ENCODE measurements around the gene PTGDS. TPM values are rescaled to one million over a fixed set of nuclear protein-coding genes. Genes with fewer than 3 reads are reported as not detected.

Gene PTGDS
- total RNA-seq, 1 experiment from 2014 or later, result 2.2 TPM

DNA sequence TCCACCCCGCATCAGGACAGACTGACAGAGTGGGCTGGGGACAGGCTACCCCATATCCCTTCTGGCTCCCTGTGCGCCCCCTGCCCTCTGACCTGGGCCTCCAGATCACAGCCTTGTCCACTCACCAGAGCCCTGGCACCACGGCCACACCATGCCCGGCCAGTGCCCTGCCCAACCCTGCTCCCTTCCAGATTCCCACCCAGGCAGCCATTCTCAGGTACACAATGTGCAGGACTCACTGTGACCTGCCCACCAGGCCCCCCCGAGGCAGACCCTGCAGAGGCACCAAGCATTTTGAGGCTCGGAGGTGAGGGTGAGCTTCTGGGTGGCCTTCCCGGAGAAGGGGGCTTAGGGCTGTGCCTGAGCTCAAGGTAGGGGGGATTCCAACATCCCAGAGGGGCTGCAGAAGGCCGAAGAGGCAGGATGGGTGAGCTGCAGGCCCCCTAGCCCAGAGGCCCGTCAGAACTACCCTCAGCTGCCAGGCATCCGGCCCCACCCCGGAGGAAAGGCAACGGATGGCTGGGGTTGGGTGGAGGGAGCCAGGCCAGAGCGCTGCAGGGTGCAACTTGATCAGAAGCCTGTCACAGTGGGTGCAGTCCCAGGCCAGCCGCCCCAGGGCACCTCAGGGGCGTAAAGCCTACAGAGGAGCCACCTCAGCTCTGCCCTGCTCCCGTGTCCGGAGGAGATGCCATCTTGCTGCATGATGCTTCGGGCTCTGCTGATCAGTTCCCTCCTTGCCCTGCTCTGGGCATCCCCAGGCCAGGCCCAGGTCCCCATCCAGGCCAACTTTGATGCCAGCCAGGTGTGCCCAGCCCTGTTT, 5.1 kb downstream of the PTGDS start, which contains the start of gene LCNL1 (continued):
- TF ChIP-seq, protein P1, sequence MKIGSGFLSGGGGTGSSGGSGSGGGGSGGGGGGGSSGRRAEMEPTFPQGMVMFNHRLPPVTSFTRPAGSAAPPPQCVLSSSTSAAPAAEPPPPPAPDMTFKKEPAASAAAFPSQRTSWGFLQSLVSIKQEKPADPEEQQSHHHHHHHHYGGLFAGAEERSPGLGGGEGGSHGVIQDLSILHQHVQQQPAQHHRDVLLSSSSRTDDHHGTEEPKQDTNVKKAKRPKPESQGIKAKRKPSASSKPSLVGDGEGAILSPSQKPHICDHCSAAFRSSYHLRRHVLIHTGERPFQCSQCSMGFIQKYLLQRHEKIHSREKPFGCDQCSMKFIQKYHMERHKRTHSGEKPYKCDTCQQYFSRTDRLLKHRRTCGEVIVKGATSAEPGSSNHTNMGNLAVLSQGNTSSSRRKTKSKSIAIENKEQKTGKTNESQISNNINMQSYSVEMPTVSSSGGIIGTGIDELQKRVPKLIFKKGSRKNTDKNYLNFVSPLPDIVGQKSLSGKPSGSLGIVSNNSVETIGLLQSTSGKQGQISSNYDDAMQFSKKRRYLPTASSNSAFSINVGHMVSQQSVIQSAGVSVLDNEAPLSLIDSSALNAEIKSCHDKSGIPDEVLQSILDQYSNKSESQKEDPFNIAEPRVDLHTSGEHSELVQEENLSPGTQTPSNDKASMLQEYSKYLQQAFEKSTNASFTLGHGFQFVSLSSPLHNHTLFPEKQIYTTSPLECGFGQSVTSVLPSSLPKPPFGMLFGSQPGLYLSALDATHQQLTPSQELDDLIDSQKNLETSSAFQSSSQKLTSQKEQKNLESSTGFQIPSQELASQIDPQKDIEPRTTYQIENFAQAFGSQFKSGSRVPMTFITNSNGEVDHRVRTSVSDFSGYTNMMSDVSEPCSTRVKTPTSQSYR (CRISPR knock-in tag; IDR thresholded peaks at IDR 0.05), result no peak
- TF ChIP-seq CBFB (CRISPR knock-in tag; IDR thresholded peaks at IDR 0.05; ENCODE audit: low read depth) (no peak), GABPB1 (CRISPR knock-in tag; IDR thresholded peaks at IDR 0.05) (no peak), ETV6 (CRISPR knock-in tag; IDR thresholded peaks at IDR 0.05) (no peak), SOX15 (CRISPR knock-in tag; IDR thresholded peaks at IDR 0.05) (no peak), SMAD4 (CRISPR knock-in tag; IDR thresholded peaks at IDR 0.05) (no peak)
- TF ChIP-seq, protein P2, sequence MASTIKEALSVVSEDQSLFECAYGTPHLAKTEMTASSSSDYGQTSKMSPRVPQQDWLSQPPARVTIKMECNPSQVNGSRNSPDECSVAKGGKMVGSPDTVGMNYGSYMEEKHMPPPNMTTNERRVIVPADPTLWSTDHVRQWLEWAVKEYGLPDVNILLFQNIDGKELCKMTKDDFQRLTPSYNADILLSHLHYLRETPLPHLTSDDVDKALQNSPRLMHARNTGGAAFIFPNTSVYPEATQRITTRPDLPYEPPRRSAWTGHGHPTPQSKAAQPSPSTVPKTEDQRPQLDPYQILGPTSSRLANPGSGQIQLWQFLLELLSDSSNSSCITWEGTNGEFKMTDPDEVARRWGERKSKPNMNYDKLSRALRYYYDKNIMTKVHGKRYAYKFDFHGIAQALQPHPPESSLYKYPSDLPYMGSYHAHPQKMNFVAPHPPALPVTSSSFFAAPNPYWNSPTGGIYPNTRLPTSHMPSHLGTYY (CRISPR knock-in tag; IDR thresholded peaks at IDR 0.05), result no peak
- TF ChIP-seq, protein P3, sequence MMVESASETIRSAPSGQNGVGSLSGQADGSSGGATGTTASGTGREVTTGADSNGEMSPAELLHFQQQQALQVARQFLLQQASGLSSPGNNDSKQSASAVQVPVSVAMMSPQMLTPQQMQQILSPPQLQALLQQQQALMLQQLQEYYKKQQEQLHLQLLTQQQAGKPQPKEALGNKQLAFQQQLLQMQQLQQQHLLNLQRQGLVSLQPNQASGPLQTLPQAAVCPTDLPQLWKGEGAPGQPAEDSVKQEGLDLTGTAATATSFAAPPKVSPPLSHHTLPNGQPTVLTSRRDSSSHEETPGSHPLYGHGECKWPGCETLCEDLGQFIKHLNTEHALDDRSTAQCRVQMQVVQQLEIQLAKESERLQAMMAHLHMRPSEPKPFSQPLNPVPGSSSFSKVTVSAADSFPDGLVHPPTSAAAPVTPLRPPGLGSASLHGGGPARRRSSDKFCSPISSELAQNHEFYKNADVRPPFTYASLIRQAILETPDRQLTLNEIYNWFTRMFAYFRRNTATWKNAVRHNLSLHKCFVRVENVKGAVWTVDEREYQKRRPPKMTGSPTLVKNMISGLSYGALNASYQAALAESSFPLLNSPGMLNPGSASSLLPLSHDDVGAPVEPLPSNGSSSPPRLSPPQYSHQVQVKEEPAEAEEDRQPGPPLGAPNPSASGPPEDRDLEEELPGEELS (CRISPR knock-in tag; IDR thresholded peaks at IDR 0.05), result no peak
- TF ChIP-seq, protein P4, sequence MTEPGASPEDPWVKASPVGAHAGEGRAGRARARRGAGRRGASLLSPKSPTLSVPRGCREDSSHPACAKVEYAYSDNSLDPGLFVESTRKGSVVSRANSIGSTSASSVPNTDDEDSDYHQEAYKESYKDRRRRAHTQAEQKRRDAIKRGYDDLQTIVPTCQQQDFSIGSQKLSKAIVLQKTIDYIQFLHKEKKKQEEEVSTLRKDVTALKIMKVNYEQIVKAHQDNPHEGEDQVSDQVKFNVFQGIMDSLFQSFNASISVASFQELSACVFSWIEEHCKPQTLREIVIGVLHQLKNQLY (CRISPR knock-in tag; IDR thresholded peaks at IDR 0.05), result no peak

DNA sequence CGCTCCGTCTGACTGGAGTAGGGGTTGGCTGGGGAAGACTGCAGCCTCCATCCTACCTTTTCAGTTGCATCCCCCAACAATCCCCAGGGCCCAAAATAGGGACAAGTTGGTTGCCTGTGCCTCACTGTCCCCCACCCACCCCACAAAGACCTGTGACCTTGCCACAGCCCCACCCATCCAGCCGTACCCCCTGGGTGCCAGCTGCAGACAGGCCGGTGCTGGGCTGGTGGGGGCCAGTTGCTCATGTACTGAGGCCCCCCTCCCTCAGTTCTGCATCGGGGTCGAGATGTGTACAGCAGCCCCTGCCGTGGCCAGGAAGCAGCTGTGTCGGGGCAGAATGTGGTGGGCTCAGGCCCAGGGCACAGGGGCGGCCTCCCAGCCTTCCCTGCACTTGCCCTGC, 5.9 kb downstream of the PTGDS start:
- Mint-ChIP-seq H3K27me3 (ENCODE audit: low read depth) (peaks cover 28% of the 10 kb centered on the region), H3K27ac (no peak overlapping the region), H3K36me3 (no peaks in the 10 kb centered on the region), H3K4me3 (no peak overlapping the region), H3K4me1 (no peaks in the 10 kb centered on the region), H3K9me3 (no peaks in the 10 kb centered on the region)
- TF ChIP-seq, protein P2 (CRISPR knock-in tag; IDR thresholded peaks at IDR 0.05), result no peak
- TF ChIP-seq ATF1 (CRISPR knock-in tag; IDR thresholded peaks at IDR 0.05), result no peak
- no peak for TF ChIP-seq ZNF121 (CRISPR knock-in tag; IDR thresholded peaks at IDR 0.05)
- TF ChIP-seq, protein P5, sequence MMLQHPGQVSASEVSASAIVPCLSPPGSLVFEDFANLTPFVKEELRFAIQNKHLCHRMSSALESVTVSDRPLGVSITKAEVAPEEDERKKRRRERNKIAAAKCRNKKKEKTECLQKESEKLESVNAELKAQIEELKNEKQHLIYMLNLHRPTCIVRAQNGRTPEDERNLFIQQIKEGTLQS (CRISPR knock-in tag; conservative IDR thresholded peaks at IDR 0.05), result no peak
- TF ChIP-seq, protein P3 (CRISPR knock-in tag; IDR thresholded peaks at IDR 0.05), result no peak
- TF ChIP-seq GRHL2 (CRISPR knock-in tag; IDR thresholded peaks at IDR 0.05; ENCODE audit: insufficient replicate concordance, severe bottlenecking), result no peak
- CTCF ChIA-PET, result interaction anchor here (1.8 kb wide), 1 partner anchor 9 kb away, joined by 8 read pairs; the partner anchor contains the start of gene PAXX
- POLR2A ChIA-PET, result no interaction called here
- no peak for ATAC-seq
- no peak for DNase-seq (ENCODE audit: low spot score)
